Nephron (organoid): Measurements from ENCODE around the gene LCLAT1.

Source experiments
- H3K27ac Mint-ChIP-seq, 3 experiments: 2 replicates each; pipeline ENCODE4 v1.8.0; 2020; ENCODE audit warnings: mixed read lengths in 3 of 3, mild to moderate bottlenecking in 2 of 3, moderate library complexity in 1 of 3
- H3K27me3 Mint-ChIP-seq: 2 replicates; pipeline ENCODE4 v1.8.0; 2021; ENCODE audit warnings: low read depth, mild to moderate bottlenecking, moderate library complexity, mixed read lengths
- H3K36me3 Mint-ChIP-seq: 2 replicates; pipeline ENCODE4 v1.8.0; 2020; ENCODE audit warnings: low read depth, mixed read lengths
- H3K4me1 Mint-ChIP-seq: 2 replicates; pipeline ENCODE4 v1.8.0; 2020; ENCODE audit warnings: mixed read lengths
- H3K4me3 Mint-ChIP-seq, 3 experiments: 2 replicates each; pipeline ENCODE4 v1.8.0; 2020; ENCODE audit warnings: mild to moderate bottlenecking in 3 of 3, mixed read lengths in 3 of 3, moderate library complexity in 2 of 3
- H3K9me3 Mint-ChIP-seq: 2 replicates; pipeline ENCODE4 v1.8.0; 2020; ENCODE audit warnings: mixed read lengths
- TF ChIP-seq, protein P1 (sequence below), 3 experiments: fragments of 200-600 bp; sonication (generic); IDR thresholded peaks; one replicate each; pipeline ENCODE4 v1.5.0; 2021; ENCODE audit warnings: antibody characterized with exemption in 3 of 3; ENCODE audit not compliant: unreplicated experiment in 3 of 3

The LCLAT1 gene

GRCh38 chr2:30683236-30683956, 236.3 kb downstream of the LCLAT1 start:
- no peak overlapping the region for H3K27ac Mint-ChIP-seq
- H3K4me1 Mint-ChIP-seq: peaks cover 13% of the 10 kb centered on the region
- H3K4me3 Mint-ChIP-seq: no peak overlapping the region
- H3K27me3 Mint-ChIP-seq: no peaks in the 10 kb centered on the region
- H3K9me3 Mint-ChIP-seq: no peaks in the 10 kb centered on the region
- TF ChIP-seq, protein P1, sequence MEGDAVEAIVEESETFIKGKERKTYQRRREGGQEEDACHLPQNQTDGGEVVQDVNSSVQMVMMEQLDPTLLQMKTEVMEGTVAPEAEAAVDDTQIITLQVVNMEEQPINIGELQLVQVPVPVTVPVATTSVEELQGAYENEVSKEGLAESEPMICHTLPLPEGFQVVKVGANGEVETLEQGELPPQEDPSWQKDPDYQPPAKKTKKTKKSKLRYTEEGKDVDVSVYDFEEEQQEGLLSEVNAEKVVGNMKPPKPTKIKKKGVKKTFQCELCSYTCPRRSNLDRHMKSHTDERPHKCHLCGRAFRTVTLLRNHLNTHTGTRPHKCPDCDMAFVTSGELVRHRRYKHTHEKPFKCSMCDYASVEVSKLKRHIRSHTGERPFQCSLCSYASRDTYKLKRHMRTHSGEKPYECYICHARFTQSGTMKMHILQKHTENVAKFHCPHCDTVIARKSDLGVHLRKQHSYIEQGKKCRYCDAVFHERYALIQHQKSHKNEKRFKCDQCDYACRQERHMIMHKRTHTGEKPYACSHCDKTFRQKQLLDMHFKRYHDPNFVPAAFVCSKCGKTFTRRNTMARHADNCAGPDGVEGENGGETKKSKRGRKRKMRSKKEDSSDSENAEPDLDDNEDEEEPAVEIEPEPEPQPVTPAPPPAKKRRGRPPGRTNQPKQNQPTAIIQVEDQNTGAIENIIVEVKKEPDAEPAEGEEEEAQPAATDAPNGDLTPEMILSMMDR (IDR thresholded peaks at IDR 0.05; ENCODE audit: unreplicated experiment in 3 of 3): no peak
- no peaks in the 10 kb centered on the region for H3K36me3 Mint-ChIP-seq

DNA sequence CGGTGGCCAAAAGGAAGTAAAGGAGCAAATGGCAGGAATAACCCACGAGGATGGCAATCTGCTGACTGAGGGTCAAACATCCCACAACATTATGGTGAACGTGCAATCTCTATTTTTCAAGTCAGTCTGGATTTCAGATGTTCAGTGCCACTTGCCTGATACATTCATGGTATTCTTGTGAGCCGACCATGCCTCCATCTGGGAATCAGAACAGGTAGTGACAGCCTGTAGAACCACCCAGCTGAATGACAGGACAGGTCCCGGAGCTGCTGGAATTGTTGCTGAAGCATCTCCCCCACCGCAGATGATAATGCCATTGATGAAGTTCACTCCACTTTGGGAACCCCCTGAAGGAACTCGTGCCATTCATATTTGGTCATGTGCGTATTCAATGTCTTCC, 237.0 kb downstream of the LCLAT1 start:
- Mint-ChIP-seq H3K9me3 (no peaks in the 10 kb centered on the region), H3K4me3 (no peak overlapping the region), H3K4me1 (peaks cover 15% of the 10 kb centered on the region), H3K27ac (no peak overlapping the region), H3K36me3 (no peaks in the 10 kb centered on the region), H3K27me3 (peaks cover 4% of the 10 kb centered on the region)
- TF ChIP-seq, protein P1 (IDR thresholded peaks at IDR 0.05; ENCODE audit: unreplicated experiment in 3 of 3): no peak

- H3K9me3 Mint-ChIP-seq: no peaks in the 10 kb centered on the region
- H3K4me1 Mint-ChIP-seq: peaks cover 18% of the 10 kb centered on the region
- no peak overlapping the region for H3K27ac Mint-ChIP-seq
- TF ChIP-seq, protein P1 (IDR thresholded peaks at IDR 0.05; ENCODE audit: unreplicated experiment in 3 of 3): no peak
- peaks cover 4% of the 10 kb centered on the region for H3K27me3 Mint-ChIP-seq
- no peaks in the 10 kb centered on the region for H3K36me3 Mint-ChIP-seq
- H3K4me3 Mint-ChIP-seq: no peak overlapping the region
Observed at GRCh38 chr2:30684516-30684915, 237.5 kb downstream of the LCLAT1 start.

- Mint-ChIP-seq H3K4me1 (peaks cover 23% of the 10 kb centered on the region), H3K4me3 (no peak overlapping the region), H3K27ac (peak overlapping the region in 2 of 3 experiments; percentile 69 to 90), H3K27me3 (peaks cover 4% of the 10 kb centered on the region), H3K9me3 (no peaks in the 10 kb centered on the region), H3K36me3 (no peaks in the 10 kb centered on the region)
- TF ChIP-seq, protein P1 (IDR thresholded peaks at IDR 0.05; ENCODE audit: unreplicated experiment in 3 of 3): no peak
Observed at GRCh38 chr2:30684996-30685395, 237.9 kb downstream of the LCLAT1 start.

DNA sequence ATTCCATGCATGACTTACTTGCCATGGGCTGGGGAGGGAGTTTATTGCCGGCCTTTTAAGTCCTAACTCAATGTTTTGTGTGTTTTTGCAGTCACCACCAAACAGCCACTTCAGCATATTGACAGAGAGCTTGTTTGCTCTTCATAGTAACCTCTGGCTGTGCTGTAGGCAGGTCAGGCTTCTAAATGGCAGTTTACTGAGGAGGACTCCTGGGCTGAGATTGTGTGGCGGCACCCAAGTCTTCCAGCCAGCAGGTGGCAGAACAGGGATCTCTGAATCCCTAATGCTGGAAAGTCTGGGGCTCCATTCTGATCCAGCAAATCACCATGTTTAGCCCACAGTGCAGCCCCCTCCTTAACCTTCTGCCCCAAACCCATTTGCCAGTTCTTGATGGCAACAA, 239.0 kb downstream of the LCLAT1 start:
- TF ChIP-seq, protein P1 (IDR thresholded peaks at IDR 0.05; ENCODE audit: unreplicated experiment in 3 of 3): peak; percentile 24 to 52 (median 31)
- Mint-ChIP-seq H3K4me3 (no peak overlapping the region), H3K27ac (peak overlapping the region in 2 of 3 experiments; percentile 69 to 90), H3K27me3 (peaks cover 5% of the 10 kb centered on the region), H3K9me3 (no peaks in the 10 kb centered on the region), H3K4me1 (peaks cover 33% of the 10 kb centered on the region), H3K36me3 (no peaks in the 10 kb centered on the region)

GRCh38 chr2:30686669-30687068, 239.6 kb downstream of the LCLAT1 start:
- no peaks in the 10 kb centered on the region for H3K36me3 Mint-ChIP-seq
- TF ChIP-seq, protein P1 (IDR thresholded peaks at IDR 0.05; ENCODE audit: unreplicated experiment in 3 of 3): no peak
- no peaks in the 10 kb centered on the region for H3K9me3 Mint-ChIP-seq
- peaks cover 10% of the 10 kb centered on the region for H3K27me3 Mint-ChIP-seq
- H3K27ac Mint-ChIP-seq: peak overlapping the region in 2 of 3 experiments; percentile 20 to 54
- peaks cover 37% of the 10 kb centered on the region for H3K4me1 Mint-ChIP-seq
- no peak overlapping the region for H3K4me3 Mint-ChIP-seq
